ENCODE data around the gene CFAP20DC.

DNA sequence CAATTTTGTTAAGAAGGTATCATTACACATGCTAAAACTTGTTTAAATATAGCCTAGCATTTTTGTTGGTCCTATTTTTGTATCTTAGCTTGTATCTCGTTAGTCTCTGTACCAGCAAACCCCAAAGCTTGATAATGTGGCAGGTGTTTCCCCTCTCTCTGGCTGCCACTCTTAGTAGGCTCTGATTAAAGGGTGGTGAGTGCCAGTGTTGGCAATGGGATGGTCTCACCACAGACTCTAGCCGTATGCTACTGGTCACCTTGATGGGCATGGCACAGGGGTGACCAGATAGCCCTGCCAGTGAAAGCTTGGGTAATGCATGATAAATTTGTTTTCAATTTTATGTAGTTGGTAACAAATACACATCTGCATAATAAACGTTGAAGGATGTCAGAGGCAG, 188.3 kb downstream of the CFAP20DC start:
- TF ChIP-seq, protein P1, sequence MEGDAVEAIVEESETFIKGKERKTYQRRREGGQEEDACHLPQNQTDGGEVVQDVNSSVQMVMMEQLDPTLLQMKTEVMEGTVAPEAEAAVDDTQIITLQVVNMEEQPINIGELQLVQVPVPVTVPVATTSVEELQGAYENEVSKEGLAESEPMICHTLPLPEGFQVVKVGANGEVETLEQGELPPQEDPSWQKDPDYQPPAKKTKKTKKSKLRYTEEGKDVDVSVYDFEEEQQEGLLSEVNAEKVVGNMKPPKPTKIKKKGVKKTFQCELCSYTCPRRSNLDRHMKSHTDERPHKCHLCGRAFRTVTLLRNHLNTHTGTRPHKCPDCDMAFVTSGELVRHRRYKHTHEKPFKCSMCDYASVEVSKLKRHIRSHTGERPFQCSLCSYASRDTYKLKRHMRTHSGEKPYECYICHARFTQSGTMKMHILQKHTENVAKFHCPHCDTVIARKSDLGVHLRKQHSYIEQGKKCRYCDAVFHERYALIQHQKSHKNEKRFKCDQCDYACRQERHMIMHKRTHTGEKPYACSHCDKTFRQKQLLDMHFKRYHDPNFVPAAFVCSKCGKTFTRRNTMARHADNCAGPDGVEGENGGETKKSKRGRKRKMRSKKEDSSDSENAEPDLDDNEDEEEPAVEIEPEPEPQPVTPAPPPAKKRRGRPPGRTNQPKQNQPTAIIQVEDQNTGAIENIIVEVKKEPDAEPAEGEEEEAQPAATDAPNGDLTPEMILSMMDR (IDR thresholded peaks at IDR 0.05), result no peak
- no peak for TF ChIP-seq TP53 (CRISPR knock-in tag; IDR thresholded peaks at IDR 0.05)
- TF ChIP-seq, protein P2, sequence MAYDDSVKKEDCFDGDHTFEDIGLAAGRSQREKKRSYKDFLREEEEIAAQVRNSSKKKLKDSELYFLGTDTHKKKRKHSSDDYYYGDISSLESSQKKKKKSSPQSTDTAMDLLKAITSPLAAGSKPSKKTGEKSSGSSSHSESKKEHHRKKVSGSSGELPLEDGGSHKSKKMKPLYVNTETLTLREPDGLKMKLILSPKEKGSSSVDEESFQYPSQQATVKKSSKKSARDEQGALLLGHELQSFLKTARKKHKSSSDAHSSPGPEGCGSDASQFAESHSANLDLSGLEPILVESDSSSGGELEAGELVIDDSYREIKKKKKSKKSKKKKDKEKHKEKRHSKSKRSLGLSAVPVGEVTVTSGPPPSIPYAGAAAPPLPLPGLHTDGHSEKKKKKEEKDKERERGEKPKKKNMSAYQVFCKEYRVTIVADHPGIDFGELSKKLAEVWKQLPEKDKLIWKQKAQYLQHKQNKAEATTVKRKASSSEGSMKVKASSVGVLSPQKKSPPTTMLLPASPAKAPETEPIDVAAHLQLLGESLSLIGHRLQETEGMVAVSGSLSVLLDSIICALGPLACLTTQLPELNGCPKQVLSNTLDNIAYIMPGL (CRISPR knock-in tag; IDR thresholded peaks at IDR 0.05; ENCODE audit: borderline replicate concordance), result no peak
- no peak for TF ChIP-seq RAD21 (conservative IDR thresholded peaks at IDR 0.05 in 1 of 2, IDR thresholded peaks at IDR 0.05 in 1 of 2)
- TF ChIP-seq POLR2A (IDR thresholded peaks at IDR 0.05; ENCODE audit: low read length), result no peak
- TF ChIP-seq, protein P3, sequence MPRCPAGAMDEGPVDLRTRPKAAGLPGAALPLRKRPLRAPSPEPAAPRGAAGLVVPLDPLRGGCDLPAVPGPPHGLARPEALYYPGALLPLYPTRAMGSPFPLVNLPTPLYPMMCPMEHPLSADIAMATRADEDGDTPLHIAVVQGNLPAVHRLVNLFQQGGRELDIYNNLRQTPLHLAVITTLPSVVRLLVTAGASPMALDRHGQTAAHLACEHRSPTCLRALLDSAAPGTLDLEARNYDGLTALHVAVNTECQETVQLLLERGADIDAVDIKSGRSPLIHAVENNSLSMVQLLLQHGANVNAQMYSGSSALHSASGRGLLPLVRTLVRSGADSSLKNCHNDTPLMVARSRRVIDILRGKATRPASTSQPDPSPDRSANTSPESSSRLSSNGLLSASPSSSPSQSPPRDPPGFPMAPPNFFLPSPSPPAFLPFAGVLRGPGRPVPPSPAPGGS (IDR thresholded peaks at IDR 0.05), result no peak
- TF ChIP-seq NPAS2 (CRISPR knock-in tag; IDR thresholded peaks at IDR 0.05; ENCODE audit: borderline replicate concordance), result no peak
- TF ChIP-seq HOXA7 (CRISPR knock-in tag; IDR thresholded peaks at IDR 0.05), result no peak
- TF ChIP-seq, protein P4, sequence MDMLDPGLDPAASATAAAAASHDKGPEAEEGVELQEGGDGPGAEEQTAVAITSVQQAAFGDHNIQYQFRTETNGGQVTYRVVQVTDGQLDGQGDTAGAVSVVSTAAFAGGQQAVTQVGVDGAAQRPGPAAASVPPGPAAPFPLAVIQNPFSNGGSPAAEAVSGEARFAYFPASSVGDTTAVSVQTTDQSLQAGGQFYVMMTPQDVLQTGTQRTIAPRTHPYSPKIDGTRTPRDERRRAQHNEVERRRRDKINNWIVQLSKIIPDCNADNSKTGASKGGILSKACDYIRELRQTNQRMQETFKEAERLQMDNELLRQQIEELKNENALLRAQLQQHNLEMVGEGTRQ (IDR thresholded peaks at IDR 0.05), result no peak
- TF ChIP-seq KDM1A (IDR thresholded peaks at IDR 0.05; ENCODE audit: low read depth), result no peak
- TF ChIP-seq CBX8 (IDR thresholded peaks at IDR 0.05), result no peak

Measured in A549 (cell line).